ACC112 (cell line): ENCODE results near the gene CCDC169.

Source experiments
- H2AFZ ChIP-seq: fragments of 200-600 bp; sonication (generic); one replicate; pipeline ENCODE4 v1.6.0; 2017; ENCODE audit warnings: antibody characterized with exemption, low read length; ENCODE audit not compliant: unreplicated experiment
- H3K27ac ChIP-seq: fragments of 200-600 bp; sonication (generic); 2 replicates; pipeline ENCODE4 v1.5.1; 2014; ENCODE audit warnings: low read depth, mild to moderate bottlenecking, antibody characterized with exemption, low read length, moderate library complexity
- H3K27me3 ChIP-seq: fragments of 200-600 bp; sonication (generic); 2 replicates; pipeline ENCODE4 v1.6.1; 2014; ENCODE audit warnings: mild to moderate bottlenecking, antibody characterized with exemption, low read length, moderate library complexity, mixed read lengths; ENCODE audit not compliant: insufficient read depth
- H3K36me3 ChIP-seq: fragments of 200-600 bp; sonication (generic); 2 replicates; pipeline ENCODE4 v1.6.1; 2016; ENCODE audit warnings: mild to moderate bottlenecking, antibody characterized with exemption, low read length, moderate library complexity, mixed read lengths; ENCODE audit not compliant: insufficient read depth
- H3K4me1 ChIP-seq: fragments of 200-600 bp; sonication (generic); one replicate; pipeline ENCODE4 v1.6.1; 2016; ENCODE audit warnings: low read length, mixed read lengths; ENCODE audit not compliant: insufficient read depth, unreplicated experiment, control insufficient read depth
- H3K4me3 ChIP-seq: fragments of 200-600 bp; sonication (generic); 2 replicates; pipeline ENCODE4 v1.5.1; 2014; ENCODE audit warnings: mild to moderate bottlenecking, low read depth, low read length
- H3K79me2 ChIP-seq: fragments of 200-600 bp; sonication (generic); one replicate; pipeline ENCODE4 v1.6.0; 2016; ENCODE audit warnings: low read length; ENCODE audit not compliant: control insufficient read depth, unreplicated experiment, insufficient read depth

The CCDC169 gene

GRCh38 chr13:36275190-36276002 lies 22.2 kb downstream of the CCDC169 start:
- Histone ChIP-seq H3K79me2 (no peaks in the 10 kb centered on the region), H3K27me3 (no peaks in the 10 kb centered on the region), H2AFZ (no peak overlapping the region), H3K27ac (peak overlapping the region; percentile 67), H3K4me3 (no peak overlapping the region), H3K36me3 (no peaks in the 10 kb centered on the region), H3K4me1 (peaks cover 14% of the 10 kb centered on the region)

DNA sequence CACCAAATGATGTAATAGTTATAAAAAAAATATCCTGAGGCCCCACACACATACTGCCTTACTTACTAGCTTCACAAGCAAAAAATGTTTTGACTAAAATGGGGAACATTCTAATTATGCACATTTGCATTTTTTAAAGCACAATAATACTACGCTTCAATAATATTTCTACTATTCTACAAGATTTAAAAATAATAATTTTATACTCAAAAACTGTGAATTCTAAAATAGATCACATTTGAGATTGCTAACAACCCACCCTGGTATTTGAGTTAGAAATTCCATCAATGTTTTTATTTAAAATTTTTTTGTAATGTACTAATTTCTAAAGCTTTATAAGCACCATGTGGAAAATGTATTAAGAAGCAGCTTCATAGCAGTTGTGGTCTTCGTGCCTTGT lies 24.2 kb downstream of the CCDC169 start:
- Histone ChIP-seq H3K79me2 (no peaks in the 10 kb centered on the region), H3K36me3 (no peaks in the 10 kb centered on the region), H3K27me3 (no peaks in the 10 kb centered on the region), H3K27ac (no peak overlapping the region), H3K4me3 (no peak overlapping the region), H3K4me1 (peaks cover 14% of the 10 kb centered on the region), H2AFZ (no peak overlapping the region)

DNA sequence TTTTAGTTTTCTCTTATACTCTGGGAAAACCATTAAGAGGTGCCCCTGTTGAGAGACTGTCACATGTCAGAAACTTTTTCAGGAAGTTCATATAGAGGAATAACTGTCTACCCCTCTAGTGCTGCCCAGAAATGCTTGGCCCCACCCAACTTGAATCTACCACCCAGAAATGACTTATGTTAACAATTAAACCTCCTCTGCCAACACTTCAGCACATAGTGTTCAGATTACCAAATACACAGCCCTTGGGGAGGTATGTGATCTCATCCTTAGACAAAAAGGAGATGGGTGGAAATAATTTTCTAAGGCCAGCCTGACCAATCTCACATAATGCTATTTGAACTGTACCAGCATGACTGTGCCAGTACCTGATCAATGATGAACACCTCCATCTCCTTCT lies 35.6 kb downstream of the CCDC169 start:
- peaks cover 13% of the 10 kb centered on the region for H3K4me1 ChIP-seq
- no peak overlapping the region; the same call in 1 of the 2 replicates for H3K27ac ChIP-seq

GRCh38 chr13:36261011-36261410 lies 36.6 kb downstream of the CCDC169 start:
- Histone ChIP-seq H3K27ac (no peak overlapping the region), H3K36me3 (no peaks in the 10 kb centered on the region), H3K27me3 (no peaks in the 10 kb centered on the region), H3K4me1 (peaks cover 13% of the 10 kb centered on the region), H3K79me2 (no peaks in the 10 kb centered on the region), H2AFZ (no peak overlapping the region), H3K4me3 (no peak overlapping the region)

More for the DNA sequence above, 35.6 kb downstream of the CCDC169 start:
- no peak overlapping the region for H2AFZ ChIP-seq
- no peaks in the 10 kb centered on the region for H3K79me2 ChIP-seq
- no peaks in the 10 kb centered on the region for H3K36me3 ChIP-seq
- no peak overlapping the region for H3K4me3 ChIP-seq
- H3K27me3 ChIP-seq, result no peaks in the 10 kb centered on the region

GRCh38 chr13:36259361-36260137 lies 38.1 kb downstream of the CCDC169 start:
- Histone ChIP-seq H3K27me3 (no peaks in the 10 kb centered on the region), H3K4me3 (no peak overlapping the region), H2AFZ (no peak overlapping the region), H3K79me2 (no peaks in the 10 kb centered on the region), H3K4me1 (peaks cover 13% of the 10 kb centered on the region), H3K36me3 (no peaks in the 10 kb centered on the region), H3K27ac (no peak overlapping the region)

GRCh38 chr13:36258831-36259230 lies 38.8 kb downstream of the CCDC169 start:
- Histone ChIP-seq H2AFZ (no peak overlapping the region), H3K4me1 (peaks cover 13% of the 10 kb centered on the region), H3K27ac (no peak overlapping the region), H3K79me2 (no peaks in the 10 kb centered on the region), H3K27me3 (no peaks in the 10 kb centered on the region), H3K36me3 (no peaks in the 10 kb centered on the region), H3K4me3 (no peak overlapping the region)

- Histone ChIP-seq H3K36me3 (peaks cover 6% of the 10 kb centered on the region), H3K27ac (no peak overlapping the region), H3K79me2 (no peaks in the 10 kb centered on the region), H3K4me1 (peaks cover 11% of the 10 kb centered on the region), H3K4me3 (no peak overlapping the region), H2AFZ (no peak overlapping the region), H3K27me3 (no peaks in the 10 kb centered on the region)
Measured at GRCh38 chr13:36251526-36251925, 46.1 kb downstream of the CCDC169 start.

GRCh38 chr13:36251017-36251416 lies 46.6 kb downstream of the CCDC169 start:
- Histone ChIP-seq H3K36me3 (peaks cover 6% of the 10 kb centered on the region), H3K27ac (no peak overlapping the region), H3K27me3 (no peaks in the 10 kb centered on the region), H2AFZ (no peak overlapping the region), H3K4me3 (peak overlapping the region; percentile 23; the same call in 1 of the 2 replicates), H3K4me1 (peaks cover 11% of the 10 kb centered on the region), H3K79me2 (no peaks in the 10 kb centered on the region)

DNA sequence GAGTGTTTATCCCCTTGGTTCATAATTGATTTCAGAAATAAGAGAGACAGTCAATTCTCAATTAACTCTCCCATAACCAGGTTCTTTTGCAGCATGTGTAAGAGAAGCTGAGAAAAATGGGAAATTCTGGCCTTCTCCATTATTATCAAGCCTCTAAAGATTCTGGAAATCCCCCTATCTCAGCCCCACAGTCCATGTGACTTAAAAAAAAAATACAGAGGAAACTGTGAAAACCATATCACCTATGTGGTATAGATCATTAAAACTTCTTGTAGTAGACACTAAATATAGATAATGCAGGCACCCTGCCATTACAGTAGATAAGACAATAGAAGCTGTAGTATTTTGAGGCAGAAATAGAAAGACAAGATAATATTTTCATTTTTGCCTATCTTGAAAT lies 48.9 kb downstream of the CCDC169 start:
- Histone ChIP-seq H3K4me3 (no peak overlapping the region), H3K79me2 (no peaks in the 10 kb centered on the region), H3K36me3 (peaks cover 10% of the 10 kb centered on the region), H3K4me1 (peaks cover 11% of the 10 kb centered on the region), H3K27me3 (no peaks in the 10 kb centered on the region), H3K27ac (no peak overlapping the region), H2AFZ (no peak overlapping the region)

DNA sequence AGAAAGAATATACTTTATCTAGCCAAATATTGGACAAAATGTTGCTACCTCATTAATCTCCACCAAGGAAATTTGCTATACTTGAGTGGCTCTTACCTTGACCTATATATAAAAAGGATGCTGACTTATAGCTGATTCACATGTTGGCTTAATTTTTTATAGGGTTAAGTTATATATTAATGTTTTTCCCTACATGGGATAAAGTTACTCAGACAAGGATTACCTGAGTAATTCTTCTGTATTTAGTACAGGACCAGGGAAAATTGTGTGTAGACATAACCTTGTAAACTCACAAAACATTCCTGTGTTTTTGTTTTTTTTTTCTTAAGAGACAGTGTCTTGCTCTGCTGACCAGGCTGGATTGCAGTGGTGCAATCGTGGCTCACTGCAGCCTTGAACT lies 52.6 kb downstream of the CCDC169 start:
- H3K4me1 ChIP-seq, result no peaks in the 10 kb centered on the region
- H3K4me3 ChIP-seq, result no peak overlapping the region
- no peak overlapping the region for H3K27ac ChIP-seq
- H3K27me3 ChIP-seq, result no peaks in the 10 kb centered on the region
- H3K79me2 ChIP-seq, result no peaks in the 10 kb centered on the region
- H3K36me3 ChIP-seq, result peaks cover 10% of the 10 kb centered on the region
- no peak overlapping the region for H2AFZ ChIP-seq

DNA sequence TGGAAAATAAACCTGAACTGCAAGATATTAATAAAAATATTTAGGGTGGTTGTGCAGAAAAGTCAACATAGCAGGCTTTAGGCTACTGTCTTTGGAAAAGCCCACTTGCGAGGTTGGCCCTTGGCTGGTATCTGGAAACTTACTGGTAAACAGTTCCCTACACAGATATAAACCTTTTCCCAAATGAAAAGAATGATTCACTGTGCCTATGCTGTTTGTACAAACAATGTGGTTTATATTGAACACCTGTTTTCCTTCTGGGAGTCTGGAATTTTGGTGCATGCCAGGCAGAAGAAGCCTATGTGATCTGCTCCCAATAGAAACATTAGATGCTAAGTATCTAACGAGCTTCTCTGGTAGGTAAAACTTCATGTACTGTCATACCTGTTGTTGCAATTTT lies 53.5 kb downstream of the CCDC169 start:
- no peak overlapping the region for H2AFZ ChIP-seq
- H3K36me3 ChIP-seq, result peaks cover 10% of the 10 kb centered on the region
- no peaks in the 10 kb centered on the region for H3K79me2 ChIP-seq
- H3K4me3 ChIP-seq, result no peak overlapping the region
- H3K4me1 ChIP-seq, result no peaks in the 10 kb centered on the region
- H3K27me3 ChIP-seq, result no peaks in the 10 kb centered on the region
- H3K27ac ChIP-seq, result no peak overlapping the region
